HEK293 (cell line): ENCODE measurements around the gene AP3B1.

Experiments used
- CTCF ChIA-PET: fragments of 350-600 bp; formaldehyde crosslinking; extraction: SDS; loops from one replicate; lab custom pipeline; 2021; ENCODE audit warnings: antibody characterized with exemption; lab: Yijun Ruan, JAX
- POLR2A ChIA-PET: fragments of 300-600 bp; formaldehyde crosslinking; extraction: SDS; loops from one replicate; lab custom pipeline; 2020; ENCODE audit warnings: antibody characterized with exemption, inconsistent platforms; lab: Yijun Ruan, JAX
- H3K27ac ChIP-seq: fragments of 200-500 bp; sonication (Bioruptor generic); 2 replicates; pipeline ENCODE4 v1.5.1; 2014; ENCODE audit warnings: low read depth, low read length, control low read depth, inconsistent platforms; ENCODE audit errors: extremely low read depth
- H3K36me3 ChIP-seq, 2 experiments: fragments of 200-500 bp in 1 of 2; sonication (Bioruptor generic) in 1 of 2; 1 replicate in 1 of 2; 2 replicates in 1 of 2; pipeline ENCODE4 v1.5.1; 2014 to 2017; ENCODE audit warnings: inconsistent platforms in 2 of 2, low read length in 2 of 2; ENCODE audit not compliant: control insufficient read depth in 2 of 2, insufficient read depth in 1 of 2
- H3K4me1 ChIP-seq: fragments of 200-500 bp; sonication (Bioruptor generic); 2 replicates; pipeline ENCODE4 v1.5.1; 2014; ENCODE audit warnings: mild to moderate bottlenecking, low read length, inconsistent platforms; ENCODE audit not compliant: control insufficient read depth, insufficient read depth
- H3K4me3 ChIP-seq: 2 replicates; pipeline ENCODE4 v1.5.1; 2011; ENCODE audit warnings: low read depth, mild to moderate bottlenecking, control low read depth, low read length, moderate library complexity
- H3K9me3 ChIP-seq: fragments of 200-500 bp; sonication (Bioruptor generic); 2 replicates; pipeline ENCODE4 v1.5.1; 2014; ENCODE audit warnings: low read depth, low read length, inconsistent platforms; ENCODE audit not compliant: control insufficient read depth, insufficient read depth
- BCL11A ChIP-seq: fragments of 450-650 bp; formaldehyde crosslinking; IDR thresholded peaks from 2 replicates; pipeline ENCODE4 v1.5.1; 2016; ENCODE audit warnings: low read depth, missing biosample characterization, missing genetic modification characterization
- GLIS1 ChIP-seq: fragments of 450-650 bp; formaldehyde crosslinking; IDR thresholded peaks from 2 replicates; pipeline ENCODE4 v1.5.1; 2016; ENCODE audit warnings: missing biosample characterization, missing genetic modification characterization
- HOXD13 ChIP-seq: sonication (generic); formaldehyde crosslinking; IDR thresholded peaks from 2 replicates; pipeline ENCODE4 v1.8.0; 2022; ENCODE audit warnings: missing genetic modification reagents, borderline replicate concordance
- KLF1 ChIP-seq: fragments of 450-650 bp; formaldehyde crosslinking; IDR thresholded peaks from 2 replicates; pipeline ENCODE4 v1.5.1; 2016; ENCODE audit warnings: missing biosample characterization, missing genetic modification characterization
- MEIS1 ChIP-seq: sonication (generic); formaldehyde crosslinking; IDR thresholded peaks from 2 replicates; pipeline ENCODE4 v1.8.1; 2022; ENCODE audit warnings: missing genetic modification reagents, mild to moderate bottlenecking, borderline replicate concordance
- REST ChIP-seq: fragments of 450-650 bp; formaldehyde crosslinking; IDR thresholded peaks from 2 replicates; pipeline ENCODE4 v1.5.1; 2016; ENCODE audit warnings: missing biosample characterization, missing genetic modification characterization
- ZBTB21 ChIP-seq: fragments of 450-650 bp; formaldehyde crosslinking; IDR thresholded peaks from 2 replicates; pipeline ENCODE4 v1.5.1; 2017; ENCODE audit warnings: missing biosample characterization, missing genetic modification characterization
- ZNF132 ChIP-seq: fragments of 450-650 bp; formaldehyde crosslinking; IDR thresholded peaks from 2 replicates; pipeline ENCODE4 v1.5.1; 2017; ENCODE audit warnings: missing biosample characterization, missing genetic modification characterization, borderline replicate concordance
- ZNF133 ChIP-seq: fragments of 450-650 bp; formaldehyde crosslinking; IDR thresholded peaks from 2 replicates; pipeline ENCODE4 v1.5.1; 2016; ENCODE audit warnings: missing biosample characterization, missing genetic modification characterization
- ZNF169 ChIP-seq: fragments of 450-650 bp; formaldehyde crosslinking; IDR thresholded peaks from 2 replicates; pipeline ENCODE4 v1.5.1; 2016; ENCODE audit warnings: missing biosample characterization, missing genetic modification characterization
- ZNF202 ChIP-seq: fragments of 450-650 bp; formaldehyde crosslinking; IDR thresholded peaks from 2 replicates; pipeline ENCODE4 v1.5.1; 2016; ENCODE audit warnings: missing biosample characterization, missing genetic modification characterization, borderline replicate concordance
- ZNF280D ChIP-seq: fragments of 450-650 bp; formaldehyde crosslinking; IDR thresholded peaks from 2 replicates; pipeline ENCODE4 v1.5.1; 2016; ENCODE audit warnings: missing biosample characterization, missing genetic modification characterization
- ZNF529 ChIP-seq: fragments of 450-650 bp; formaldehyde crosslinking; IDR thresholded peaks from 2 replicates; pipeline ENCODE4 v1.5.1; 2017; ENCODE audit warnings: missing genetic modification characterization, missing biosample characterization; ENCODE audit not compliant: insufficient replicate concordance
- ZNF585B ChIP-seq: fragments of 450-650 bp; formaldehyde crosslinking; IDR thresholded peaks from 2 replicates; pipeline ENCODE4 v1.5.1; 2016; ENCODE audit warnings: missing biosample characterization, missing genetic modification characterization
- ZNF701 ChIP-seq: fragments of 450-650 bp; formaldehyde crosslinking; IDR thresholded peaks from 2 replicates; pipeline ENCODE4 v1.5.1; 2016; ENCODE audit warnings: missing biosample characterization, missing genetic modification characterization
- TF ChIP-seq, protein P1 (sequence below): fragments of 450-650 bp; formaldehyde crosslinking; IDR thresholded peaks from 2 replicates; pipeline ENCODE4 v1.5.1; 2016; ENCODE audit warnings: missing biosample characterization, missing genetic modification characterization, borderline replicate concordance
- TF ChIP-seq, protein P2 (sequence below): fragments of 450-650 bp; formaldehyde crosslinking; IDR thresholded peaks from 2 replicates; pipeline ENCODE4 v1.5.1; 2016; ENCODE audit warnings: missing biosample characterization, missing genetic modification characterization
- TF ChIP-seq, protein P3 (sequence below): fragments of 450-650 bp; formaldehyde crosslinking; IDR thresholded peaks from 2 replicates; pipeline ENCODE4 v1.5.1; 2016; ENCODE audit warnings: missing biosample characterization, missing genetic modification characterization

AP3B1 gene

GRCh38 chr5:78221467-78221866 is 73.0 kb downstream of the AP3B1 start:
- no peak for TF ChIP-seq ZNF701 (tag by site-specific recombination)
- TF ChIP-seq ZNF133 (tag by site-specific recombination) = peak; percentile 95
- Histone ChIP-seq H3K9me3 (no peaks in the 10 kb centered on the region), H3K4me1 (no peaks in the 10 kb centered on the region), H3K27ac (no peak overlapping the region), H3K4me3 (no peak overlapping the region), H3K36me3 (peaks cover 0 to 15% of the 10 kb centered on the region in 2 experiments; a peak in 2 of 3 replicates)
- ChIA-PET POLR2A (no interaction called here), CTCF (interaction anchor here (0.6 kb wide), 1 partner anchor 589 kb away, joined by 5 read pairs; no protein-coding TSS in a partner anchor)

DNA sequence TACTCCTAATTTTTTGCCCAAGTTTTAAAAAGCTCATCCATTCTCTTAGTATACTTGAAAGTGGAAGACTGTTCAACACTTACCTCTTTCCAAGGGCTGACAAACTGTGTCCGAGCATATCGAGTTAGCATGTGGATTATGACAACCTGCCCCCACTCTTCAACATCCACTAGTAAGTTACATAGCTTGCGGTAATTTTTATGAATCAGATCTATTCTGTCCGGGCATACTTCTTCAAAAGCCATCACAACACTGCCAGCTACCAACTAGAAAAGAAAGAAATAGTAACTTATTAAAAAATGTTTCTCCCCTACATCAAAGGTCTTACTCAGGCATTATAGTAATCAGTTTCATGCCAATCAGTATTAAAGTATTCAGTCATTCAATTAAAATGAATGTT is 78.5 kb downstream of the AP3B1 start:
- CTCF ChIA-PET = no interaction called here
- Histone ChIP-seq H3K9me3 (no peaks in the 10 kb centered on the region), H3K36me3 (peaks cover 5 to 8% of the 10 kb centered on the region in 2 experiments; a peak in 2 of 3 replicates), H3K4me1 (no peaks in the 10 kb centered on the region), H3K27ac (no peak overlapping the region)
- POLR2A ChIA-PET = no interaction called here
- TF ChIP-seq ZNF280D (tag by site-specific recombination) (no peak), ZNF585B (no peak)
- TF ChIP-seq, protein P1, sequence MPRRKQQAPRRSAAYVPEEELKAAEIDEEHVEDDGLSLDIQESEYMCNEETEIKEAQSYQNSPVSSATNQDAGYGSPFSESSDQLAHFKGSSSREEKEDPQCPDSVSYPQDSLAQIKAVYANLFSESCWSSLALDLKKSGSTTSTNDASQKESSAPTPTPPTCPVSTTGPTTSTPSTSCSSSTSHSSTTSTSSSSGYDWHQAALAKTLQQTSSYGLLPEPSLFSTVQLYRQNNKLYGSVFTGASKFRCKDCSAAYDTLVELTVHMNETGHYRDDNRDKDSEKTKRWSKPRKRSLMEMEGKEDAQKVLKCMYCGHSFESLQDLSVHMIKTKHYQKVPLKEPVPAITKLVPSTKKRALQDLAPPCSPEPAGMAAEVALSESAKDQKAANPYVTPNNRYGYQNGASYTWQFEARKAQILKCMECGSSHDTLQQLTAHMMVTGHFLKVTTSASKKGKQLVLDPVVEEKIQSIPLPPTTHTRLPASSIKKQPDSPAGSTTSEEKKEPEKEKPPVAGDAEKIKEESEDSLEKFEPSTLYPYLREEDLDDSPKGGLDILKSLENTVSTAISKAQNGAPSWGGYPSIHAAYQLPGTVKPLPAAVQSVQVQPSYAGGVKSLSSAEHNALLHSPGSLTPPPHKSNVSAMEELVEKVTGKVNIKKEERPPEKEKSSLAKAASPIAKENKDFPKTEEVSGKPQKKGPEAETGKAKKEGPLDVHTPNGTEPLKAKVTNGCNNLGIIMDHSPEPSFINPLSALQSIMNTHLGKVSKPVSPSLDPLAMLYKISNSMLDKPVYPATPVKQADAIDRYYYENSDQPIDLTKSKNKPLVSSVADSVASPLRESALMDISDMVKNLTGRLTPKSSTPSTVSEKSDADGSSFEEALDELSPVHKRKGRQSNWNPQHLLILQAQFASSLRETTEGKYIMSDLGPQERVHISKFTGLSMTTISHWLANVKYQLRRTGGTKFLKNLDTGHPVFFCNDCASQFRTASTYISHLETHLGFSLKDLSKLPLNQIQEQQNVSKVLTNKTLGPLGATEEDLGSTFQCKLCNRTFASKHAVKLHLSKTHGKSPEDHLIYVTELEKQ (tag by site-specific recombination) = no peak
- TF ChIP-seq, all 188 proteins: peak for 0
- no peak overlapping the region for H3K4me3 ChIP-seq

GRCh38 chr5:78215565-78215964 is 78.9 kb downstream of the AP3B1 start:
- CTCF ChIA-PET = no interaction called here
- H3K4me3 ChIP-seq = no peak overlapping the region
- H3K27ac ChIP-seq = no peak overlapping the region
- H3K9me3 ChIP-seq = no peaks in the 10 kb centered on the region
- POLR2A ChIA-PET = no interaction called here
- H3K4me1 ChIP-seq = no peaks in the 10 kb centered on the region
- peaks cover 5 to 6% of the 10 kb centered on the region in 2 experiments; a peak in 2 of 3 replicates for H3K36me3 ChIP-seq
- TF ChIP-seq BCL11A (tag by site-specific recombination) (no peak), REST (no peak), ZNF529 (tag by site-specific recombination) (no peak), ZNF132 (tag by site-specific recombination) (no peak), ZNF202 (tag by site-specific recombination) (no peak), GLIS1 (tag by site-specific recombination) (no peak), MEIS1 (CRISPR knock-in tag) (no peak), ZBTB21 (no peak), ZNF169 (tag by site-specific recombination) (no peak), KLF1 (no peak), HOXD13 (no peak)
- TF ChIP-seq, protein P2, sequence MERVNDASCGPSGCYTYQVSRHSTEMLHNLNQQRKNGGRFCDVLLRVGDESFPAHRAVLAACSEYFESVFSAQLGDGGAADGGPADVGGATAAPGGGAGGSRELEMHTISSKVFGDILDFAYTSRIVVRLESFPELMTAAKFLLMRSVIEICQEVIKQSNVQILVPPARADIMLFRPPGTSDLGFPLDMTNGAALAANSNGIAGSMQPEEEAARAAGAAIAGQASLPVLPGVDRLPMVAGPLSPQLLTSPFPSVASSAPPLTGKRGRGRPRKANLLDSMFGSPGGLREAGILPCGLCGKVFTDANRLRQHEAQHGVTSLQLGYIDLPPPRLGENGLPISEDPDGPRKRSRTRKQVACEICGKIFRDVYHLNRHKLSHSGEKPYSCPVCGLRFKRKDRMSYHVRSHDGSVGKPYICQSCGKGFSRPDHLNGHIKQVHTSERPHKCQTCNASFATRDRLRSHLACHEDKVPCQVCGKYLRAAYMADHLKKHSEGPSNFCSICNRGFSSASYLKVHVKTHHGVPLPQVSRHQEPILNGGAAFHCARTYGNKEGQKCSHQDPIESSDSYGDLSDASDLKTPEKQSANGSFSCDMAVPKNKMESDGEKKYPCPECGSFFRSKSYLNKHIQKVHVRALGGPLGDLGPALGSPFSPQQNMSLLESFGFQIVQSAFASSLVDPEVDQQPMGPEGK (tag by site-specific recombination) = no peak
- TF ChIP-seq, protein P3, sequence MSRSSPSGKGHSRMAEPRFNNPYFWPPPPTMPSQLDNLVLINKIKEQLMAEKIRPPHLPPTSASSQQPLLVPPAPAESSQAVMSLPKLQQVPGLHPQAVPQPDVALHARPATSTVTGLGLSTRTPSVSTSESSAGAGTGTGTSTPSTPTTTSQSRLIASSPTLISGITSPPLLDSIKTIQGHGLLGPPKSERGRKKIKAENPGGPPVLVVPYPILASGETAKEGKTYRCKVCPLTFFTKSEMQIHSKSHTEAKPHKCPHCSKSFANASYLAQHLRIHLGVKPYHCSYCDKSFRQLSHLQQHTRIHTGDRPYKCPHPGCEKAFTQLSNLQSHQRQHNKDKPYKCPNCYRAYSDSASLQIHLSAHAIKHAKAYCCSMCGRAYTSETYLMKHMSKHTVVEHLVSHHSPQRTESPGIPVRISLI (tag by site-specific recombination) = no peak
